ENCODE results near the gene ZNF419.
"Not testable (repeated sequence)": the region's sequence is repeated elsewhere in the genome, so short reads cannot be mapped to it uniquely, and the experiment has no call there.

The ZNF419 gene

DNA sequence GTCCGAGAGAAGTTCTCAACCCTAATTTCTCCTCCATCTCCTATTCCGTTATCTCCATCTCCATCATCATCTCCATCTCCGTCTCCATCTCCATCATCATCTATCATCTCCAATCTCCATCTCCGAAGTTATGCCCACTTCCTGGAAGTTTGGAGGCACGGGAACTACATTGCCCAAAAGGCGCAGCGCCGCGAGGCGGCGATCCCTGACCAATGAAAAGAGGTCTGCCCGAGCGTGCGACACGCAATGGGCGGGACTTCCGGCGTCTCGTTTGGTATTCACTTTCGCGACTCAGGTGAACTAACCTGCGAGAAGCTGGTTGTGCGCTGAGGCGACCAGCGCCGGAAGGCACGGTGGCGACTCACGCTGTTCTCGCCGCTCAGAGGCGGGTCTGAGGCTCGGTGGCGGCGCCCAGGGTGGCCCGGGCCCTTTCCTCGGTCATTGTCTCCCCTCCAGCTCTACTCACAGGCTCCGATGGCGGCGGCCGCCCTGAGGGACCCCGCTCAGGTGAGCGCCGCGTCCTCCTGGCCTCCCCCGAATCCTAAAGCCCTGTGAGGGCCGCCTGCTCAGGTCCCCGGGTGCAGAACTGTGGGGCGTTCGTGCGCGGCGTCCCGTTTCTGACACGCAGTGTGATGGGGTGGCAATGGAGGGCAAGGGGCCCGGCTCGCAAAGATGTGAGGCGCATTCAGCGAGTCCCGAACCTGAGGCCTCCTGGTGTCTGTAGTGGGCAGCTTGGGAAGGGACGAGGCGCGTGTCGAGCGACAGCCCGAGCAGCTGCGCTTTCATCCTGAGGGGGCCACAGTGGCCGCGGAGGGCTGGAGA, at the start of gene ZNF419:
TSS of gene ZNF419 (plus strand) at position 274 of the 822 bp plus-strand sequence. CDS start at position 475, 201 bp downstream.
- DNase-seq: peak; percentile 37 to 95 (median 83)

DNA sequence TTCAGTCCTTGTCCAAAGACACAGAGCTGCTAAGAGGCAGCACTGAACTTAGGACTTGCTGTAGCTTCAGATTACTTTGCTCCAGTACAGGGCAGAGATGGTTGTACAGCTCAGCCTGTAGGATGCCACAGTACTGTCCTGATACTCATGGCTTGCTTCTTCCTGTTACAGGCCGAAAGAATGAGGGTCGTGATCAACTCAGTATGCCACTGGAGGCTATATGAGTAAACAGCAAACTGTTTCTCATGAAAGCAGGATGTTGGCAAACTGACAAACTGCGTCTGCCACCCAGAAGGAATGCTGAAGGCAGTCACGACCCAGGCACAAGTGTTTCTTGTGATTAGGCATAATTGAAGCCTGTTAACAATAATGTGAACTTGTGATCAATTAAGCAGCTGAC, 49.6 kb upstream of the ZNF419 start:
- DNase-seq: no peak

DNA sequence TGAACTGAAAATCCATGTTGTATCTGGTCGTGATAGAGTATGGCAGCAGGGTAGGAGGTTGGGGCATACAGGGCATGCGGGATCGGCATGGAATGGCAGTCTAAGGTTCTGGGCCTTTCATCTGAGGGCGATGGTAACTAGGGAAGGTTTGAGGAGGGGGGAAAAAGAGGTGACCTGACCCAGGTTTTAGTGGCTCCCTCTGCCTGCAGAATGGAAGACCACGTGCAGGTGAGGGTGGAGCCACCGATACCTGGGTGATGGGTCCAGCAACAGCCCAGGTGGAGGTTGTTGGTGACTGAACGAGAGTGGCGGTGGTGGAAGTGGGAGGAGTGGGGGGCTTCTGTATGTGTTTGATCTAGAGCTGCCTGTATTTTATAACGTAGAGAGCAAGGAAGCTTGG, 48.6 kb upstream of the ZNF419 start:
- no peak for DNase-seq

DNA sequence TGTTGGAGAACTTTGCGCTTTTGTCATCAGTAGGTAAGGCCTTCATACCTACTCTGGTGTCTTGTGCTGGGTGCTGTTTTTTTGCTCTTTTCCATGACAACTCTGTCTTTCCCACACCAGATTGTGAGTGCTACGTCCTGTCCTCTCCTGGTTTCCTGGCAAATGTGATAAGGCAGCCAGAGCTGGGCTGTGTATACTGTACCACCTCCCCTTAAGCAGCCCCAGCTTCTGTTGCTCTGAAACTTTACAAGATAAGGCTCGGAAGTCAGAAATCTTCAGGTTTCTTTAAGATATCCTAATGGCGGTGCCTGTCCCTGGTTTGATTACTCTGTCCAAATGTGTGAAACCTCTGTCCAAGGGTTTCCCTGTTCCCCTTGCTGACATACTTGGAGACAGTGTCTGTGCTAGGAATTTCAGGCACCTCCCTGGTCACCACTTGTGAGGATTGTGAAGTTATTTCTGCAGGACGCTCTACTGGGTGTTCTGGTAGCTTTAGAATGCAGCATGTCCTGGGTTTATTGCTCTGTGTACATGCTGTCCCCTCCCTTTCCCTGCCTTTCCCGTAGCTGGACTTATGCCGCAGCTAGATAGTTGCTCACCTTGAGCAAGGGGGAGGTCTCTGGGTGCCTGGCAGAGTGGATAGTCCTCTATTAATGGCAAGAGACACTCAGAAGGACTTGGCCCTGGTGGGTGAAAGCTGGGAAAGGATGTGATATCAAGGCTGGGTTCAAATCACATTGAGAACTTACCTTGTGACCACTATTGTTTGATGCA, 45.4 kb upstream of the ZNF419 start:
- DNase-seq: peak in 1 of 58 donors; percentile 2

DNA sequence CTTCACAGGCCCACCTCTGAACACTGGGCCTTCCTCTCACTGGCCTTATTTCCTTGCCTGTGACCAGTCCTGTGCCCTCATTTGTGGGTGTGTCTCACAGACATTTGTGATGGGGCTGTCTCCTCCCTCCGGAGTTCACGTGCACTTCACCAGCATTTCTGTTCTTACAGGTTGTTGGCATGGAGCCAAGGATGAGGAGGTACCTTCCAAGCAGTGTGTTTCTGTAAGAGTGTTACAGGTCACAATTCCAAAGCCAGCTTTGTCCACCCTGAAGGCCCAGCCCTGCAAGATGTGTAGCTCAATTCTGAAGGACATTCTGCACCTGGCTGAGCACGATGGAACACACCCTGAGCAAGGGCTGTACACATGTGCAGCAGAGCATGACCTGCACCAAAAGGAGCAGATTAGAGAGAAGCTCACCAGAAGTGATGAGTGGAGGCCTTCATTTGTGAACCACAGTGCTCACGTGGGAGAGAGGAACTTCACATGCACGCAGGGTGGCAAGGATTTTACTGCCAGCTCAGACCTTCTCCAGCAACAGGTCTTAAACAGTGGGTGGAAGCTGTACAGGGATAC, 44.3 kb upstream of the ZNF419 start:
- no peak for DNase-seq

DNA sequence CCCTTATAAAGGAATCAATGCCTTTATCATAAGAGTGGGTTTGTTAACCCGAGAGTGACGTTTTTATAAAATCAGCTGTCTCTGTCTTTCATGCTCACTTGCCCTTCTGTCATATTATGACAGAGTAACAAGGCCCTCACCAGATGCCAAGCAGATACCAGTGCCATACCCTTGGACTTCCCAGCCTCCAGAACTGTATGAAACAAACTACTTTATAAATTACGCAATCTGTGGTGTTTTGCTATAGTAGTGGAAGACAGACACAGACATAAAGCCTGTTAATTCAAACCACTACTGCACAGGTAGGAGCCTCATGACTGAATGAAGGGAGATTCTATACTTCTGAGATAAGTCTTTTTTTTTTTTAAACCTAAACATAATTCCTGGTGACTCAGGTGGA, 35.2 kb upstream of the ZNF419 start:
- no peak for DNase-seq

DNA sequence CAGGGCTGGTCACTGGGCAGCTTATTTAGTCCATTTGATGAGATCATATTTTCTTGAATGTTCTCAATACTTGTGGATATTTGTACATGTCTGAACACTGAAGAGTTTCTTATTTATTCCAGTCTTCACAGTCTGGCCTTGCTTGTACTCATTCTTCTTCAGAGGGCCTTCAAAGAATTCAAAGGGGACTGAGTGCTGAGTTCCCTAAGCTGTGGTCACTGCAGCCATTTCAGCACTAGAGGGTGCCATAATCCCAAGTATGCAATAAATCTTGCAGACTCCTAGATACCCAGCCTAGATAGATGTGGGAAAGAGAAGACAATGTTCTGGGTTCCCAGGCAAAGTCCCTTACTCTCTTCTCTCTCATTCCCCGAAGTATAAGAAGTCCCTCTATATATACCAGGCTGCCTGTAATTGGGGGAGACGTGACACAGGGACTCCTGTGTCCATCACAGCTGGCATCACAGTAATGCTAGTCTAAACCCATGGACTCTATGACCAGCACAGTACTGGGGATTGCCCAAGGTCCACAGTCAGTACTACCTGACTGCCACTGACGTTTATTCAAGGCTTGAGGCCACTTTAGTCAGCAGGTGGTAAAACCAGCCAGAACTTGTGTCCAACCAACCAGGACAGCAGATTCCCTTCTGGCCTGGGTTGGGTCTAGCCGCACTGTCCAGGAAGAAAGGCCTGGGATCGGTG, 21.7 kb upstream of the ZNF419 start:
- no peak for DNase-seq

DNA sequence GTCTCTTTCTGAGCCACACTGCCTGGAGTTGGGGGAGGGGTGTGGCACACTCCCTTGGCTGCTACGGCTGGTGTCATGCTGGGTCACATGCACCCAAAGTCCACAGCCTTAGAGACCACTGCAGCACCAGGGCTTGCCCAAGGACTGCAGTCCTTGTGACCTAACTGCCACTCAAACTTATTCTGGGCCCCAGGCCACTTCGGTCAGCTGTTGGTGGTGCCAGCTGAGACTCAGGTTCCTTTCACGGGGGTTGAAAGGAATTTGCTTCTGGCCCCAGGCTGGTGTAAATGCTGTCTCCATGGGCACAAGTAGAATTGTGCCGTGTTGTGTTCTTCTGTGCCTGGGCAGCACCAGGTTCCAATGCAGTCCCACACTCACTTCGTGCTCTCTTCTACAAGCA, 21.1 kb upstream of the ZNF419 start:
- DNase-seq: no peak

DNA sequence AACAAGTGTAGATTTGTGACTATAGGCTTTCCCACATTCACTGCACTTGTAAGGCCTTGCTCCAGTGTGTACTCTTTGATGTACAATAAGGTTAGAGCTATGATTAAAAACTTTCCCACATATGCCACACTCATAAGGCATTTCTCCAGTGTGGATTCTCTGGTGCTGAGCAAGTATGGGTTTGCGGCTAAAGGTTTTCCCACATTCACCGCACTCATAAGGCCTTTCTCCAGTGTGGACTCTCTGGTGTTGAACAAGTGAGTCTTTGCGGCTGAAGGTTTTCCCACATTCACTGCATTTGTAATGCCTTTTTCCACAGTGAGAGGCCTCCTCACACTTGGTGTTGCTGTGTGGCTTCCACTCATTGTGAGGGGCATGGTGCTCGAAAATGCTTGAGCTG, 13.9 kb upstream of the ZNF419 start:
- DNase-seq: no peak

DNA sequence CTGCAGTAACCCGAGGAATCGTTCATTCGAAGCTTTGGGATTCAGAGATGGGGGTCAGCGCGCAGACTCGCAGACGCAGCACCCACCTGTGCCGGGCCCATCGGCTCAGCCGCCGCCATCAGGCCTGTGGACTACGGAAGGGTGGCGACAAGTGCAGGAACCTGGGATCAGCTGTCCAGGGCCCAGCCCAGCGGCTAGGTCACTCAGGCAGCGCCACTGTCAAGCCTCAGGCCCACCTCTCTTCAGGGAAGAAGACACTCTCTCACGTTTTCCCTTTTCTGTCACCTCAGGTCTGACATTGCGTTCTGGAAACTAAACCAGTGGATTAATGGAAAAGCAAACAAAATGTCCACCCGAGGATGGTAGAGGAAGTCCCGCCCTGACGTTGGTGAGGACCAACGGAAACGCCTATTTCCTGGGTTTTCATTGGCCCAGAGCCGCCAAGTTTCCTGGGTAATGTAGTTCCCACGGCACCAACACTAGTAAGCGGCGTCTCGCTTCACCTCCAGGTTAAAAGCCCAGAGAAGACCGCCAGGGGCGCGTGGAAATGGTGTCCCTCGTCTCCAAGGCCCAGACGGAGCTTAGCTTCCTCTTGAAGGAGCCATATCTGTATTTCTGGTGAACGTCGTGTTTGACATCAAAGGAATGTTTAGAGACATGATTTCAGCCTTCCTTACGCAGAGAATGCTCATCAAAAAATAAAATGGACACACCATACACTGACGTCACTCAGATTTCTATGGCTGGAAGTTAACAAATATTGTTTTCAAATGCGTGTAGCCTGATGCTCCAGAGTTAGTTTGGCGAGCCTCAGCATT, 10.2 kb upstream of the ZNF419 start, which contains the start of gene ZNF772:
TSS of gene ZNF772 (minus strand) at position 376 of the 818 bp plus-strand sequence. CDS start at position 119, 257 bp downstream.
- DNase-seq: peak; percentile 43 to 95 (median 85)

DNA sequence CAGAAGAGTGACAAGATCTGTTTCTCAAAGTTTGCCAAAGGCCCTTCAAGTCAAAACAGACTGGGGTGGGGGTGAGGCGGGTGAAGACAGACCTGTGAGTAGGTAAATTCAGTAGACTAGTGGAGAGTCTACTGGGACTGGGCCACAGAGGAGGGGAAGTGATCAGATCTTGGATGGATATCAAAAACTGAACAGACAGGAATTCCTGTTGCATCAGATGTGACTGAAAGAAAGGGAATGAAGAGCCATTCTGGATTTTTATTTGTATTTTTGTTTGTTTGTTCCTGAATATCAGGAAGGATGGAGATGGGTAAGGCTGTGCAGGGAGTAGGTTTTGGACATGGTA, 722 bp downstream of the ZNF419 start:
- DNase-seq: not testable (repeated sequence)

DNA sequence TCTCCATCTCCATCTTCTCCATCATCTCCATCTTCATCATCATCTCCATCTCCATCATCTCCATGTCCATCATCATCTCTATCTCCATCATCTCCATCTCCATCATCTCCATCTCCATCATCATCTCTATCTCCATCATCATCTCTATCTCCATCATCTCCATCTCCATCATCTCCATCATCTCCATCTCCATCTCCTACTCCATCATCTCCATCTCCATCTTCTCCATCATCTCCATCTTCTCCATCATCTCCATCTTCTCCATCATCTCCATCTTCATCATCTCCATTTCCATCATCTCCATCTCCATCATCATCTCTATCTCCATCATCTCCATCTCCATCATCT, 11.8 kb downstream of the ZNF419 start:
- not testable (repeated sequence) for DNase-seq

DNA sequence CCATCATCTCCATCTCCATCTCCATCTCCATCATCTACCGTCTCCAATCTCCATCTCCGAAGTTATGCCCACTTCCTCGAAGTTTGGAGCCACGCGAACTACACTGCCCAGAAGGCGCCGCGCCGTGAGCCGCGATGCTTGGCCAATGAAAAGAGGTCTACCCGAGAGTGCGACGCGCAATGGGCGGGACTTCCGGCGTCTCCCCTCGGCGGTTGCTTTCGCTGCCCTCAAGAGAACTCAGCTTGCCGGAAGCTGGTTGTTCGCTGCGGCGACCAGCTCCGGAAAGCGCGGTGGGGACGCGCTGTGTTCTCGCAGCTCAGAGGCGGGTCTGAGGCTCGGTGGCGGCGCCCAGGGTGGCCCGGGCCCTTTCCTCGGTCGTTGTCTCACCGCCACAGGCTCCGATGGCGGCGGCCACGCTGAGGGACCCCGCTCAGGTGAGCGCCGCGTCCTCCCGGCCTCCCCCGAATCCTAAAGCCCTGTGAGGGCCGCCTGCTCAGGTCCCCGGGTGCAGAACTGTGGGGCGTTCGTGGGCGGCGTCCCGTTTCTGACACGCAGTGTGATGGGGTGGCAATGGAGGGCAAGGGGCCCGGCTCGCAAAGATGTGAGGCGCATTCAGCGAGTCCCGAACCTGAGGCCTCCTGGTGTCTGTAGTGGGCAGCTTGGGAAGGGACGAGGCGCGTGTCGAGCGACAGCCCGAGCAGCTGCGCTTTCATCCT, 12.3 kb downstream of the ZNF419 start, which contains the start of gene ZNF773:
TSS of gene ZNF773 (plus strand) at position 259 of the 716 bp plus-strand sequence. CDS start at position 402, 143 bp downstream.
- peak; percentile 13 to 92 (median 76) for DNase-seq

DNA sequence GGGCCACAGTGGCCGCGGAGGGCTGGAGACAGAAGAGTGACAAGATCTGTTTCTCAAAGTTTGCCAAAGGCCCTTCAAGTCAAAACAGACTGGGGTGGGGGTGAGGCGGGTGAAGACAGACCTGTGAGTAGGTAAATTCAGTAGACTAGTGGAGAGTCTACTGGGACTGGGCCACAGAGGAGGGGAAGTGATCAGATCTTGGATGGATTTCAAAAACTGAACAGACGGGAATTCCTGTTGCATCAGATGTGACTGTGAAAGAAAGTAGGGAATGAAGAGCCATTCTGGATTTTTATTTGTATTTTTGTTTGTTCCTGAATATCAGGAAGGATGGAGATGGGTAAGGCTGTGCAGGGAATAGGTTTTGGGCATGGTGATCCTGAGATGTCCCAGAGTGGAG, 12.8 kb downstream of the ZNF419 start:
- DNase-seq: not testable (repeated sequence)

DNA sequence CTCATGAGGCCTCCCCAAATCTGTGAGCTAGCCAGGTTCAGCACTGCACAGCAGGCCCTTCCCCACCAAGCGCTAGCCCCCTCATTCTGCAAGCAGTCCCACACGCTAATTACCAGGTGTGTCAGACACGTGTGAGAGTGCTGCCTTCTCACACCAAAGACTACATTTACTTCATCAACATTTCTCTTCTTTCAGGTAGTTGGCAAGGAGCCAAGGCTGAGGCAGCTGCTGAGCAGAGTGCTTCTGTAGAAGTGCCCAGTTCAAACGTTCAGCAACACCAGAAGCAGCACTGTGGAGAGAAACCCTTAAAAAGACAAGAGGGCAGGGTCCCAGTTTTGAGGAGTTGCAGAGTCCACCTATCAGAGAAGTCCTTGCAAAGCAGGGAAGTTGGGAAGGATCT, 18.6 kb downstream of the ZNF419 start:
- no peak for DNase-seq

DNA sequence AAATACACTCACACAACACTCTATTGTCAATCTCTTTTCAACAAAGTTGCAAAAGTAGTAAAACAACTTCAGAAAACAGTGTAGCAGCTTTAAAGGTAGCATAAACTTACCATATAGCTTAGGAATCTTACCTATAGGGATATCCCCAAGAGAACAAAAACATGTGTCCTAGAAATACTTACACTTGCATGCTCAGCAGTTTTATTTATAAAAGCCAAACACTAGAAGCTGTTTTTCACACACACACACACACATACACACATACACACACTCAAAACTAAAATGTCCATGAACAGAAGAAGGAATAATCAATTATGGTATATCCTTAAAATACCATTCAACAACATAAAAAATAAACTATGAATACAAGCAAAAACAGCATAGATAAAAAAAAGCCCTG, 23.9 kb downstream of the ZNF419 start:
- no peak for DNase-seq

DNA sequence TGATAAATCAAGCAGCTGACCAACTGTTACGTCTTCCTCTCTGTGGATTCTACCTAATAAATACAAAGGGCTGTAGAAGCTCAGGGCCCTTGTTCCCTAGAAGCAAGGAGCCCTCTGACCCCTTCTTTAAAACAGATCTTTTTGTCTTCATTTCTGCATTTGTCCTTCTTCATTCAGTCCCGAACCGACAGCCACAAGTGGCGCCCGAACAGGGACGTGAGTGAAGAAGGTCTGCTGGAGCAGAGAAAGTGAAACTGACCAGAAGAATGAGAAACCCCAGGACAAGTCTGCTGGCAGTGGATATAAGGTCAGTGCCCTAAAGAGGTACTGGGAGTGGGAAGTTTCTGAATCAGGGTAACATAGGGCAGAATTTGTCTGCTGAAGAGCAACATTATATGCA, 25.3 kb downstream of the ZNF419 start:
- DNase-seq: no peak

DNA sequence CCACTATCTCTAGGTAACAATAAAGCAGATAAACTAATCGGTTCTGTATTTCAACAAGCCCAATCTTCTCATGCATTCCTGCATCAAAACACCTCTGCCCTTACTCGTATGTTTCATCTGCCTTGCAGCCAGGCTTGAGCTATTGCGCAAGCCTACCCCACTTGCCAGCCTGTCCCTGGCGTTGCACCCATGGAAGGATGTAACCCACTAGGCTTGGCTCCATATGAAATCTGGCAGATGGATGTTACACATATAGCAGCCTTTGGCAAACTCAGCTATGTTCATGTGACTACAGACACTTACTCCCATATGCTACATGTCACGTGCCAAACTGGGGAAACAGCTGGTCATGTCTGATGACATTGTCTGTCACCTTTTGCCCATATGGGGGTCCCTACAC, 27.7 kb downstream of the ZNF419 start:
- DNase-seq: peak in 11 of 58 donors; percentile 0 to 27 (median 9)

DNA sequence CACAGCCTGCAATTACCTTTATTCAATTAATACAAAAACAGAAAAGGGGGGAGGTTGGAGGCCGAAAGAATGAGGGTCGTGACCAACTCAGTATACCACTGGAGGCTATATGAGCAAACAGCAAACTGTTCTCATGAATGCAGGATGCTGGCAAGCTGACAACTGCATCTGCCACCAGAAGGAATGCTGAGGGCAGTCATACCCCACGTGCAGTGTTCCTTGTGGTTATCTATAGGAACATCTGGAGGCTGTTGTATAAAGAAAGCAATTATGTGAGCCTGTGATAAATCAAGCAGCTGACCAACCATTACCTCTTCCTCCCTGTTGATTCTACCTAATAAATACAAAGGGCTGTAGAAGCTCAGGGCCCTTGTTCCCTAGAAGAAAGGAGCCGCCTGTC, 30.5 kb downstream of the ZNF419 start:
- not testable (repeated sequence) for DNase-seq
